ENCODE data around the gene ETS1. TPM values are rescaled to one million over a fixed set of nuclear protein-coding genes. Genes with fewer than 3 reads are reported as not detected.

The ETS1 gene
- total and polyA plus RNA-seq, 2 experiments from 2014 or later: 25.6 to 52.6 TPM

DNA sequence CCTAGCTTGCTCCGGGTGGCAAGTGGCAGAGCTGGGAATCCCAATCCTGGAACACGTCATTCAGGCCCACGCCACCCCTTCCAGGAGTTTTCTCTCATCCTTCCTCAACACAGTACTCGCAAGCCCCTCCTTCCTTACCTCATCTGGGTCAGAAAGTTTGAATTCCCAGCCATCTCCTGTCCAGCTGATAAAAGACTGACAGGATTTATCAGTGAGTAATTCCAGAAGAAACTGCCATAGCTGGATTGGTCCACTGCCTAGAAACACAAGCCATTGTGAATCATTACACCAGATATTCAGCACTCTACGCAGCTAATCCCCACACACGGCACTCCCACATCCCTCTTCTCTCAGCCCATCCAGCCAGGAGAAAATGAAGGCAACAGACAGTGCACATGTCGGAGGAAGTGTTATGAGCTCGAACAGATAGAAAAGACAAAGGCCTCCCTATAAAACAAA lies 124.0 kb downstream of the ETS1 start (continued):
- TF ChIP-seq, protein P1, sequence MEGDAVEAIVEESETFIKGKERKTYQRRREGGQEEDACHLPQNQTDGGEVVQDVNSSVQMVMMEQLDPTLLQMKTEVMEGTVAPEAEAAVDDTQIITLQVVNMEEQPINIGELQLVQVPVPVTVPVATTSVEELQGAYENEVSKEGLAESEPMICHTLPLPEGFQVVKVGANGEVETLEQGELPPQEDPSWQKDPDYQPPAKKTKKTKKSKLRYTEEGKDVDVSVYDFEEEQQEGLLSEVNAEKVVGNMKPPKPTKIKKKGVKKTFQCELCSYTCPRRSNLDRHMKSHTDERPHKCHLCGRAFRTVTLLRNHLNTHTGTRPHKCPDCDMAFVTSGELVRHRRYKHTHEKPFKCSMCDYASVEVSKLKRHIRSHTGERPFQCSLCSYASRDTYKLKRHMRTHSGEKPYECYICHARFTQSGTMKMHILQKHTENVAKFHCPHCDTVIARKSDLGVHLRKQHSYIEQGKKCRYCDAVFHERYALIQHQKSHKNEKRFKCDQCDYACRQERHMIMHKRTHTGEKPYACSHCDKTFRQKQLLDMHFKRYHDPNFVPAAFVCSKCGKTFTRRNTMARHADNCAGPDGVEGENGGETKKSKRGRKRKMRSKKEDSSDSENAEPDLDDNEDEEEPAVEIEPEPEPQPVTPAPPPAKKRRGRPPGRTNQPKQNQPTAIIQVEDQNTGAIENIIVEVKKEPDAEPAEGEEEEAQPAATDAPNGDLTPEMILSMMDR (conservative IDR thresholded peaks at IDR 0.05; ENCODE audit: low read depth in 2 of 2): no peak
- TF ChIP-seq POLR2AphosphoS5 (IDR thresholded peaks at IDR 0.05; ENCODE audit: low read depth) (no peak), STAT1 (IDR thresholded peaks at IDR 0.05; ENCODE audit: unreplicated experiment) (no peak)

DNA sequence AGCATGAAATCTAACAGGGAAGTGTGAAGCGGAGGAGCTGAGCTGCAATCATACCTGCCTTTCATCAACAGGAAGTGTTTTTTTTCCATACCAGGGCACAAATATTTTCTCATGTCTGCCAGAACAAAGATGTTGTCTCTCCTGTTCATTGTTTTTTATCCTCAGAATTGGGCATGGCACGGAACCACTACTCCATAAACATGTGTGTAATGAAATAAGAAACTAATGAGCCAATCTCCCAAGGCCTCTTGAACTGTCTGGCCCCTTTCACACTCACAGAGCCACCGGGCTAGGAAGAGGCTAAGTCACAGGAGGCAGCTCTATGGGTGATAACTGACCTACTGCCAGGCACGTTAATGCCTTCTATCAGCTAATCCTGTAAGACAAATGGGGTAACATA lies 124.4 kb downstream of the ETS1 start:
- H3K27ac Mint-ChIP-seq: no peak overlapping the region
- H3K4me3 Mint-ChIP-seq: no peak overlapping the region
- H3K27ac ChIP-seq (ENCODE audit: low read depth): no peak overlapping the region
- peaks cover 5% of the 10 kb centered on the region; the same call in 1 of the 3 replicates for H3K36me3 Mint-ChIP-seq (ENCODE audit: low read depth)
- peaks cover 9% of the 10 kb centered on the region; the same call in 1 of the 2 replicates for H3K36me3 ChIP-seq (ENCODE audit: insufficient read depth)
- H3K79me2 ChIP-seq (replicated peaks; ENCODE audit: insufficient read depth): no peaks in the 10 kb centered on the region
- no peak overlapping the region for H3K4me2 ChIP-seq
- no peak for DNase-seq (ENCODE audit: low spot score)
- H3K9me2 ChIP-seq (ENCODE audit: insufficient read depth): no peaks in the 10 kb centered on the region
- H3K9me3 Mint-ChIP-seq: no peaks in the 10 kb centered on the region
- no peaks in the 10 kb centered on the region for H3K27me3 Mint-ChIP-seq (ENCODE audit: insufficient read depth, low read depth, poor library complexity)
- H3K27me3 ChIP-seq (ENCODE audit: insufficient read depth): no peaks in the 10 kb centered on the region
- H3K4me1 Mint-ChIP-seq: peaks cover 3% of the 10 kb centered on the region; the same call in 1 of the 3 replicates
- no peak overlapping the region for H2AFZ ChIP-seq
- no peak overlapping the region for H3K4me3 ChIP-seq
- no peaks in the 10 kb centered on the region; the same call in 1 of the 2 replicates for H4K20me1 ChIP-seq (replicated peaks; ENCODE audit: insufficient read depth)
- H3F3A ChIP-seq (replicated peaks; ENCODE audit: low read depth): no peaks in the 10 kb centered on the region
- ATAC-seq: no peak
- H3K4me1 ChIP-seq (ENCODE audit: insufficient read depth): no peaks in the 10 kb centered on the region; the same call in 1 of the 2 replicates
- no peak for TF ChIP-seq NANOG (IDR thresholded peaks at IDR 0.05; ENCODE audit: borderline replicate concordance)
- TF ChIP-seq EZH2phosphoT487 (IDR thresholded peaks at IDR 0.05; ENCODE audit: unreplicated experiment): no peak
- TF ChIP-seq ZNF114 (CRISPR knock-in tag; IDR thresholded peaks at IDR 0.05): no peak
- TF ChIP-seq, protein P2, sequence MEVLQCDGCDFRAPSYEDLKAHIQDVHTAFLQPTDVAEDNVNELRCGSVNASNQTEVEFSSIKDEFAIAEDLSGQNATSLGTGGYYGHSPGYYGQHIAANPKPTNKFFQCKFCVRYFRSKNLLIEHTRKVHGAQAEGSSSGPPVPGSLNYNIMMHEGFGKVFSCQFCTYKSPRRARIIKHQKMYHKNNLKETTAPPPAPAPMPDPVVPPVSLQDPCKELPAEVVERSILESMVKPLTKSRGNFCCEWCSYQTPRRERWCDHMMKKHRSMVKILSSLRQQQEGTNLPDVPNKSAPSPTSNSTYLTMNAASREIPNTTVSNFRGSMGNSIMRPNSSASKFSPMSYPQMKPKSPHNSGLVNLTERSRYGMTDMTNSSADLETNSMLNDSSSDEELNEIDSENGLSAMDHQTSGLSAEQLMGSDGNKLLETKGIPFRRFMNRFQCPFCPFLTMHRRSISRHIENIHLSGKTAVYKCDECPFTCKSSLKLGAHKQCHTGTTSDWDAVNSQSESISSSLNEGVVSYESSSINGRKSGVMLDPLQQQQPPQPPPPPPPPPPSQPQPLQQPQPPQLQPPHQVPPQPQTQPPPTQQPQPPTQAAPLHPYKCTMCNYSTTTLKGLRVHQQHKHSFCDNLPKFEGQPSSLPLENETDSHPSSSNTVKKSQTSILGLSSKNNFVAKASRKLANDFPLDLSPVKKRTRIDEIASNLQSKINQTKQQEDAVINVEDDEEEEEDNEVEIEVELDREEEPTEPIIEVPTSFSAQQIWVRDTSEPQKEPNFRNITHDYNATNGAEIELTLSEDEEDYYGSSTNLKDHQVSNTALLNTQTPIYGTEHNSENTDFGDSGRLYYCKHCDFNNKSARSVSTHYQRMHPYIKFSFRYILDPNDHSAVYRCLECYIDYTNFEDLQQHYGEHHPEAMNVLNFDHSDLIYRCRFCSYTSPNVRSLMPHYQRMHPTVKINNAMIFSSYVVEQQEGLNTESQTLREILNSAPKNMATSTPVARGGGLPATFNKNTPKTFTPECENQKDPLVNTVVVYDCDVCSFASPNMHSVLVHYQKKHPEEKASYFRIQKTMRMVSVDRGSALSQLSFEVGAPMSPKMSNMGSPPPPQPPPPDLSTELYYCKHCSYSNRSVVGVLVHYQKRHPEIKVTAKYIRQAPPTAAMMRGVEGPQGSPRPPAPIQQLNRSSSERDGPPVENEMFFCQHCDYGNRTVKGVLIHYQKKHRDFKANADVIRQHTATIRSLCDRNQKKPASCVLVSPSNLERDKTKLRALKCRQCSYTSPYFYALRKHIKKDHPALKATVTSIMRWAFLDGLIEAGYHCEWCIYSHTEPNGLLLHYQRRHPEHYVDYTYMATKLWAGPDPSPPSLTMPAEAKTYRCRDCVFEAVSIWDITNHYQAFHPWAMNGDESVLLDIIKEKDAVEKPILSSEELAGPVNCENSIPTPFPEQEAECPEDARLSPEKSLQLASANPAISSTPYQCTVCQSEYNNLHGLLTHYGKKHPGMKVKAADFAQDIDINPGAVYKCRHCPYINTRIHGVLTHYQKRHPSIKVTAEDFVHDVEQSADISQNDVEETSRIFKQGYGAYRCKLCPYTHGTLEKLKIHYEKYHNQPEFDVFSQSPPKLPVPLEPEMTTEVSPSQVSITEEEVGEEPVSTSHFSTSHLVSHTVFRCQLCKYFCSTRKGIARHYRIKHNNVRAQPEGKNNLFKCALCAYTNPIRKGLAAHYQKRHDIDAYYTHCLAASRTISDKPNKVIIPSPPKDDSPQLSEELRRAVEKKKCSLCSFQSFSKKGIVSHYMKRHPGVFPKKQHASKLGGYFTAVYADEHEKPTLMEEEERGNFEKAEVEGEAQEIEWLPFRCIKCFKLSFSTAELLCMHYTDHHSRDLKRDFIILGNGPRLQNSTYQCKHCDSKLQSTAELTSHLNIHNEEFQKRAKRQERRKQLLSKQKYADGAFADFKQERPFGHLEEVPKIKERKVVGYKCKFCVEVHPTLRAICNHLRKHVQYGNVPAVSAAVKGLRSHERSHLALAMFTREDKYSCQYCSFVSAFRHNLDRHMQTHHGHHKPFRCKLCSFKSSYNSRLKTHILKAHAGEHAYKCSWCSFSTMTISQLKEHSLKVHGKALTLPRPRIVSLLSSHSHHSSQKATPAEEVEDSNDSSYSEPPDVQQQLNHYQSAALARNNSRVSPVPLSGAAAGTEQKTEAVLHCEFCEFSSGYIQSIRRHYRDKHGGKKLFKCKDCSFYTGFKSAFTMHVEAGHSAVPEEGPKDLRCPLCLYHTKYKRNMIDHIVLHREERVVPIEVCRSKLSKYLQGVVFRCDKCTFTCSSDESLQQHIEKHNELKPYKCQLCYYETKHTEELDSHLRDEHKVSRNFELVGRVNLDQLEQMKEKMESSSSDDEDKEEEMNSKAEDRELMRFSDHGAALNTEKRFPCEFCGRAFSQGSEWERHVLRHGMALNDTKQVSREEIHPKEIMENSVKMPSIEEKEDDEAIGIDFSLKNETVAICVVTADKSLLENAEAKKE (CRISPR knock-in tag; IDR thresholded peaks at IDR 0.05): no peak
- TF ChIP-seq STAT1 (IDR thresholded peaks at IDR 0.05; ENCODE audit: unreplicated experiment): no peak
- TF ChIP-seq POLR2AphosphoS5 (IDR thresholded peaks at IDR 0.05; ENCODE audit: low read depth): no peak
- no peak for TF ChIP-seq CREB1 (CRISPR knock-in tag; IDR thresholded peaks at IDR 0.05; ENCODE audit: low read depth)
- TF ChIP-seq JUNB (IDR thresholded peaks at IDR 0.05; ENCODE audit: unreplicated experiment): no peak
- TF ChIP-seq, protein P1 (conservative IDR thresholded peaks at IDR 0.05; ENCODE audit: low read depth in 2 of 2): no peak
- no peak for TF ChIP-seq EZH2 (IDR thresholded peaks at IDR 0.05; ENCODE audit: low read depth, unreplicated experiment)
- TF ChIP-seq, protein P3, sequence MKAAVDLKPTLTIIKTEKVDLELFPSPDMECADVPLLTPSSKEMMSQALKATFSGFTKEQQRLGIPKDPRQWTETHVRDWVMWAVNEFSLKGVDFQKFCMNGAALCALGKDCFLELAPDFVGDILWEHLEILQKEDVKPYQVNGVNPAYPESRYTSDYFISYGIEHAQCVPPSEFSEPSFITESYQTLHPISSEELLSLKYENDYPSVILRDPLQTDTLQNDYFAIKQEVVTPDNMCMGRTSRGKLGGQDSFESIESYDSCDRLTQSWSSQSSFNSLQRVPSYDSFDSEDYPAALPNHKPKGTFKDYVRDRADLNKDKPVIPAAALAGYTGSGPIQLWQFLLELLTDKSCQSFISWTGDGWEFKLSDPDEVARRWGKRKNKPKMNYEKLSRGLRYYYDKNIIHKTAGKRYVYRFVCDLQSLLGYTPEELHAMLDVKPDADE (IDR thresholded peaks at IDR 0.05): no peak
- TF ChIP-seq ZNF331 (CRISPR knock-in tag; IDR thresholded peaks at IDR 0.05; ENCODE audit: low read depth): no peak
